Right forelimb (tissue), 1 donor: ENCODE results near the gene UTP15.

Experiments
- DNase-seq: peaks from one replicate; pipeline ENCODE4 v3.0.0-alpha.2; 2018

The UTP15 gene

DNA sequence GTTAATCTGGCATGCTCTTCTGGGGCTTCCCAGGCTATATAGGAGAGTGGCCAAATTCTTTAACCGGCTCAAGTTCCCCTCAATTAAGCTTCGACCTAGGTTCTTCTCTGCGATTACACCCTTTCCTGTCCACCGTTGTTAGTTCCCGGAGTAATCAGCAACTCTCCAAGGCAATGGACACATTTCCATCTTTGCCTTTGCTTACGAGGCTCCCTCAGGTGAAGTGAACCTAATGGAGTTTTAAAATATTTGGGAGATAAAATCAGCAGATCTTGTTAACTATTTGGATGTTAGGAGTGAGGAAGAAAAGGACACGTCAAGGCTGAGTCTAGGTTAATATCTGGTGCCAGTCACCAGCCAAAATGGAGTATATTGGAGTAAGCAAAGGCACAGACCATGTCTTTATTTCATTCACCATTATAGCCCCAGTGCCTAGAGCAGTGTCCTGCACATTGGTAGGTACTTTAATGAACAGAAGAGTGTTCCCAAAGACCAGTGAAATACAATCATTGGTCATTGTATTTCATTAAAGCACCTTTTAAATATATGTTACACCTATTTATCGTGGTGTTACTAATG, 515 bp downstream of the UTP15 start:
- no peak for DNase-seq

DNA sequence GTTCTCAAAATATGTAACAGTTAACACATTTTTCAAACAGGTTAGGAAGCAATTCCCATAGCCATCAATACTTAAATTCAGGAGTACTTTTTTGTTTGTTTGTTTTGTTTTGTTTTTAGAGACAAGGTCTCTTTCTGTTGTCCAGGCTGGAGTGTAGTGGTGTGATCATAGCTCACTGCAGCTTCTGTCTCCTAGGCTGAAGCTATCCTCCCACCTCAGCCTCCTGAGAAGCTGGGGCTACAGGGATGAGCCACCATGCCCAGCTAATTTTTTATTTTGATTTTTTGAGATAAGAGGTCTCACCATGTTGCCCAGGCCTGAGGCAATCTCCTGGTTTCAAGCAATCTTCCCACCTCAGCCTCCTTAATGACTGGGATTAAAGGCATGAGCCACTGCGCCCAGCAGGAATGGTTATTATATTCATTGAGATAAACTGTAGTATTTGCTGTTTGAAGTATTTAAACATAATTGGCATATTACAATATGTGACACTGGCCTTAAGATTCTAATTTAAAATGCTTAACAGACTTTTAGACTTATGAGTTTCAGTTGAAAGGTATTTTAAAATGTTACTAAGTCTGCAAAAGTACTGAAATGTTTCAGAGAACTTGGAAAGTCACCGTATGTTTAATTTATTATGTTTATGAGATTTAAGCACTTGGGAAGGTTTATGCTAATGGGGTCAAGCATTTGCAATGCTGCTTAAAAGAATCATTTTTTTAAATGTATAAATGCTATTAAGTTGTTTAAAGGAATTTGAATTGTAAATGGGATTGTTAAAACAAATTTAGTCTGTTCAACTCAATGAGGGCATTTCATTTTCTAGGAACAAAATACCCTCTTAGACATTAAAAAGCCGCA, 17.0 kb downstream of the UTP15 start:
- no peak for DNase-seq

DNA sequence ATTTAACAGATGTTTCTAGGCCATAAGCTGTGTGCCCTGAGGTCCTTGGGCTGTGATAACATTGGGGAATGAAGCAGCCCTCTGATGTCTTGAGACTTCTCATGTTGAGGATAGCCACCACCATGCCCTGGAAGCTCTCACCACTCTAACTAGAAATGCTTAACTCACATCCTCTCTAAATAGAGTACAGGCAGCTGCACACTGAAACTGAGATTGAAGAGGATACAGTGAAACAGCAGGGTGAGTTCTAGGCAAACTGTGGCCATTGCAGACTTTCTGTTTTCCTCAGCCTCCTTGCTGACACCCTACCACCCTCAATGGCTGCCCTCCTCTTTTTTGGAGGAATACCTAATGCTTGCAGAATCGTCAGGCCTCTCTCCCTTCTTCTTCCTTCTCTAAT, 22.4 kb downstream of the UTP15 start:
- DNase-seq, result no peak

DNA sequence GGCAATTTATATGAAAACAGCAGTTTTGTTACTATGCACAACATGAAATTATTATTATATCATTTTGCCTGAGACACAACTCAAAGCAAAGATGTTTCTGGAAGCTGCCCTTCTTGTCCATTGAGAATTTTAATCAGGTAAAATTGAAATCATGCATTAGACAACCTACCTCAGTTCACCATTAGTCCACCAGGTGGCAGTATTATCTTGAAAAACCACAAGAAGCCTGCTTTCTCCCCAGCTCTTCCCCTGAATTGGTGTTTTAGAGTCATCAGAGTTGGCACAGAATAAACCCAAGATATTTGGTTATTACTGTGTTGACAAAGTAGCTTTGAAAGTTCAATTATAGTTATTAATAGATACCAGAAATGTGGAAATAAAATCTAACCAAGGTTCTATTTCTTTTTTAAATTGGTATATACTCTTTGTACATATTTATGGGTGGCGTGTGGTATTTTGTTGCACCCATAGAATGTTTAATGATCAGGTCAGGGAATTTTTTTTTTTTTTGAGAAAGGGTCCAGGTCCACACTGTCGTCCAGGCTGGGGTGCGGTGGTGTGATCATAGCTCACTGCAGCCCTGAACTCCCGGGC, 25.7 kb downstream of the UTP15 start:
- no peak for DNase-seq

DNA sequence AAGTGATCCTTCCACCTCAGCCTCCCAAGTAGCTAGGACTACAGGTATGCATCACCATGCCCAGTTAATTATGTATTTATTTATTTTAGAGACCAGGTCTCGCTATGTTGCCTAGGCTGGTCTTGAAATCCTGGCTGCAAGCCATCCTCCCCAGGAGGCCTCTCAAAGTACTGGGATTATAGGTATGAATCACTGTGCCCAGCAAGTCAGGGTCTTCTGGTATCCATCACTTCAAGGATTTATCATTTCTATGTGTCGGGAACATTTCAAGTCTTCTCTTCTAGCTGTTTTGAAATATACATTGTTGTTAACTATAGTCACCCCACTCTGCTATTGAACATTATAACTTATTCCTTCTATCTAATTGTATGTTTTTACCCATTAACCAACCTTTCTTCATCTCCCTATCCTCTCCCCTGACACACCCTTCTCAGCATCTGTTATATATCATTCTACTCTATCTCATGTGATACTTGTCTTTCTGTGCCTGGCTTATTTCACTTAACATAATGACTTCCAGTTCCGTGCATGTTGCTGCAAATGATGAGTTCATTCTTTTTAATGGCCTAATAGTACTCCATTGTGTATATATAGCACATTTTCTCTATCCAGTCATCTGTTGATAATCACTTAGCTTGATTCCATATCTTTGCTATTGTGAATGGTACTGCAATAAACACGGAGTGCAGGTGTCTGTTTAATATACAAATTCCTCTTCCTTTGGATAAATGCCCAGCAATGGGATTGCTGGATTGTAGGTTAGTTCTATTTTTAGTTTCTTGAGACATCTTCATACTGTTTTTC, 26.4 kb downstream of the UTP15 start:
- DNase-seq, result no peak

DNA sequence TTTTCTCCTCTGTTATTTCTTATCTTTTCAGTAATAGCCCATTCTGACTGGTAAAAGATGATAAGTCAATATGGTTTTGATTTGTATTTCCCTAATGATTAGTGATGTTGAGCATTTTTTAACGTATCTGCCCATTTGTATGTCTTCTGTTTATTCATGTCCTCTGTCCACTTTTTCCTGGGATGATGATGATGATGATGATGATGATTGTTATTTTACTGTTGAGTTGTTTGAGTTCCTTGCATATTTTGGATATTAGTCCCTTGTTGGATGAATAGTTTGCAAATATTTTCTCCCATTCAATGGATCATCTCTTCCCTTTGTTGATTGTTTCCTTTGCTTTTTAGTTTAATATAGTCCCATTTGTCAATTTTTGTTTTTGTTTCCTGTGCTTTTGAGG, 27.0 kb downstream of the UTP15 start:
- DNase-seq, result no peak

DNA sequence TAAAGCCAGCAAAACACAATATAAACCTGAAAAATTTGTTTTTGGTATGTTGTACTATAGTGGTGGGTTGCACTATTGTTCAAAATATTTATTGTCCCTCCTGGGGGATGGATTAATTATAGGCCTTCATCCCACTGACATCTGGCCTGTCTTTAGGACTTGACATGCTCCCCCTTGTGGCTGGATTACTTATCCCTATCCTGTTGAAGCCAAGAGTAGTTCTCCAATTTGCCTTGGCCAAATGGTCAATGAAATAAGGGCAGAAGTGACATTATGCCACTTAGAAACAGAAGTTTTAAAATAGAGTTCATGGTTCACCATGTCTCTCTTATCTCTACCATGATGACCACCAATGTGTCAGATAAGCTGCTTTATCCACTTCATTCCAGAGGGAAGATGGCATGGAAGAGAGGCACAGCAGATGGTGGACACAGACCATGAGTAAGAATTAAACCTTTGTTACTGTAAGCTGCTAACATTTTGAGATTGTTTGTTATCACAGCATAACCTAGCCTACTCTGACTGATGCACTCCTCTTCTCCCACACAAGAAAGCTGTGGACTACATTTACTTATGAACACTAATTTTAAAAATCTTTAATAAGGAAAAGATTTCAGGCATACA, 31.3 kb downstream of the UTP15 start:
- DNase-seq, result no peak

DNA sequence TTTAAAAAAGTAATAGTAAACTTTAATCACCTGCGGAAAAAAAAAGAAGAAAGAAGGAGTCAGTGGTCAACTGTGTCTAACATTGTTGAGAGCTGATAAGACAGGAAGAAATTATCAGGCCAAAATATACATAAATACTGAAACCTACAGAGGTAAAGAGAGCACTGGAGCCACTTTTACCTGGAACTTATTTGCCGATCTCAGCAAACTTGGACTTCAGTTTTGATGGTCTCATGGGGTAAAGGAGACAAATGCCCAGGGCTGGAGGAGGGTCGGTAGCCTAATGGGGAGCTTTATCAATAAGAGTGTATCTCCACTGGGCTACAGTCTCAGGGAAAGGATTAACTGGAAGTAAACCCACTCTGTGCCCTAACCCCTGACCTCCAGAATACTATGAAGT, 33.8 kb downstream of the UTP15 start:
- no peak for DNase-seq

DNA sequence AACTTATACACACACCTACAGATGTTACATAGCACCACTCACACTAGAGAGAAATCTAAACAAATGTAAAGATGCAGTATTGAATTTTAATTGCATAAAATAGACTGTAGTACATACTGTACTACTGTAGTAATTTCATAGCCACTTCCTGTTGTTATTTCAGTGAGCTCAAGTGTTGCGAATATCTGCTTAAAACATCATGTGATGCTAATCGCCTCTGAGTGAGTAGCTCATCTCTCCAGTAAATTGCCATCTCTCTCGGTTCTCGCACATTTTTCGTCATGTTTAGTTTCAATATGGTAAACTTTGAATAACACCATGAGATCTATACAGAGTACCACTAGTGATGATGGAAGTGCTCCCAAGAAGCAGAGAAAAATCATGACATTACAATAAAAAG, 38.5 kb downstream of the UTP15 start:
- no peak for DNase-seq

DNA sequence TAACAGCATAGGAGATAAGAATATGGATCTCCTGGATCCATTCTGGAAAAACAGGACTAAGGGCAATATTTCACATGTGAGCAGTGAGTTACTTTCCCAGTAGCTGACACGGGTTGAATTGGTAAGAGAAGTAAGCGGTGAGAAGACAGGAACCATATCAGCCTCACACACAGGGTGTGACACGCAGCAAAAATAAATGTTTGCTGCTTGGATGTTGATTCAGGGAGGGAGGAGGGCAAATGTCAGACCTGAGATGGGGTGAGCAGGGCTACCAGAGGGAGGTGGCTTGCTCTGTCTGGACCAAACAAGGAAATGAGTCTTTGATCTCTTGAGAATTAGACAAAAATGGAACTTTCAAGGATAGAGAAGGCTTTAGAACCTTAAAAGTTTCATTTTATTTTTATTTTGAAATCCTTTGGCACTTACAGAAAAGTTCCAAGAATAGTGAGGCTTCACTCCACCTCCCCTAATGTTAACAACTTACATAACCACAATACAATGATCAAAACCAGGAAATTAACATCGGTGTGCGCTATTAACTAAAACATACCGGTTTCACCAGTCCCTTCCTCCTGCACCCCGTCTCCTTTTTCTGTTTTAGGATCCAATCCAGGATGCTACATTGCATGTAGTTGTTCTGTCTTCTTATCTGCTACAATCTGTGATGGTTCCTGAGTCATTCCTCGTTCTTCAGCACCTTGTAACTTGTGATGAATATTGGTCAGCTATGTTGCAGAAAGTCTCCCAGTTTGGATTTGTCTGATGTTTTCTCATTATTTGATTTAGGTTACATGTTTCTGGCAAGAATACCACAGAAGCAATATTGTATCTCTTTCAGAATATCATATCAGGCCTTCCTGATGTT, 39.9 kb downstream of the UTP15 start:
- DNase-seq, result no peak

DNA sequence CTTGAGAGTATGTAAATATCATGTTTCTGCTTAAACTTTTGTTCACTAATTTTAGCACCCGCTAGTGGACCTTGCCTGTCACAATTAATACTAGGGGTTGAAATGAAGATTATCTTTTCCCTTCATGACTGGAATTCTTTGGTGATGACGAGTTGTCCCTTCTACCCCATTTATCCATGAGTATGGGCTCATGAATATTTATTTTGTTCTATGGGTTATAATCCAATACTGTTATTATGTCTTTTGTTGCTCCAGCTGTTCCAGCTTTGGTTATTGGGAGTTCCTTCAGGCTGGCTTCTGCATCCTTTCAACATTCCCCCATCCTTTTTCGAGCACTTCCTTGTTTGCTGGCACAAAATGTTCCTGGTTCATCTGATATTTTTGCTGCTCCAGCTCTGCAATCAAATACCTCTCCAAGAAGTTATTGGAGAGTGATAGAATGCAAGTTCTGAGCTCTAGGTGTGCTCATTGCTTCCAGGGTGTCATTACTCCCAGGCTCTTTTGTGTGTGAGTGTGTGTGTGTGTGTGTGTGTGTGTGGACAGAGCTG, 40.7 kb downstream of the UTP15 start:
- no peak for DNase-seq

DNA sequence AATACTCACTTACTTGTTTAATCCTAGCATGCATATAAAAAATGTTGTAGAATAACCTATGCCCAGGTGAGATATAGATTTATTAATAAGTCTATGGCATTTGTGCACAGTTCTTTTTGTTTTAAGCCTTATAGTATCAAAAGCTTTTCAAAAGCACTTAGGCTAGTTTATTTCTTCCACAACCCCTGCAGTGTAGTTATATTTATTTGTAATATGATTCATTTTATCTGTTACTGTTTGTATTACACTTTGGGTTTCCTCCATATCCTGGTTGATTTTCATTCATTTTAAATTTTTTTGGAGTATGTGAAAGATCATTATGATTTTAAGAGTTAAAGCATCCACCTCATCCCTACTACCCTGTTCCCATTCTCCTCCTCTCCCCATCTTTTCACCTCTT, 41.7 kb downstream of the UTP15 start:
- DNase-seq, result no peak

DNA sequence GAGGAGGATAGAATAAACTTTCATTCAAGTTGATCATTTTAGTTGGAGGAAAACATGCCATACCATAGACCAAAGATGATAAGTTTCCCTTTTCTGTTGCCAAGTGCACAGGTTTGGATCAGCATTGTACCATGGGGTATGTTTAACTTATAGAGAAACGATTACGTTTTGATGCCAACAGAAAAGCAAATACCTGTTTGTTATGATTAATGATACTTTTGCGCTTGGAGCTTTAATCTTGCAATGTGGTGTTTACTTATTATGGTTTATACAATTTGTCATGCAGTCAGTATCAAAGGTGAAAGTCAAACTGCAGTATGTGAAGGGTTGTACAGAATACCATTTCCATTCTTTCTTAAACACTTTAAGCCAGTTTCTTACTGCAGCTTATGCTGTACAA, 47.3 kb downstream of the UTP15 start:
- DNase-seq, result no peak

DNA sequence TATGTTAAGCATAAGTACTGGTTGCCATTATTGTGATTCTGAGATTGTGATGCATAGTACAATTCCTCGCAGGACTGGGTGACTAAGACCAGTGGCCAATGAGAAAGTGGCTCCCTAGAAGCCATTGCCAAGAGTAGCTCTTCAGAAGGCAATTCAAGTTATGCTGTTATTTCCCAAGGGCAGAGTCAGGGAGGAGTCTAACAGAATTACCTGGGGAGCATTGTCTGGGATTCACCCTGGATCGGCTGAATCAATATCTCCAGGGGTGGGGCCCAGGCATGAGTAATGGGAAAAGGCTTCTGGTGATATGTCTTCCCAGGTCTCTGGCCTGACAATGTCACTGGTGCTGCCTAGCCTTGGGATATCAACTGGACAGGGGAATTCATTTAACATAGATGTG, 49.5 kb downstream of the UTP15 start:
- no peak for DNase-seq

DNA sequence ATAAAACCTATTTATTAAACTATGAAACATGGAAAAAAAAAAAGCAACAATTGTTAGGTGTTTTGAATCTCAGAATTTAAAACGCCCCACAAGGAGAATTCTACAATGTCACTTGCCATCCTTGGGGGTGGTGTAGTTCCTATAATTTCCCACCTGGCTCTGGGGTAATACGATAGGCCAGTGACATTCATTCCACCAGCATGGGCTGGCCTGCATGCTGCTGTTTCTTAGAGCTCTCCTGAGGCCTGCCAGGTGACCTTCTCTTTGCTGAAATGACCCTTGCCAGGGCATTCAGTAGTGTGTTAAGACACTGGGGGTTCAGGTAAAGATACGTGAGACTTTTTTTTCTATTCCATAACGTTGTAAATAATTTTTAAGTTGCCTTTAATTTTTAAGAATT, 50.4 kb downstream of the UTP15 start:
- no peak for DNase-seq

DNA sequence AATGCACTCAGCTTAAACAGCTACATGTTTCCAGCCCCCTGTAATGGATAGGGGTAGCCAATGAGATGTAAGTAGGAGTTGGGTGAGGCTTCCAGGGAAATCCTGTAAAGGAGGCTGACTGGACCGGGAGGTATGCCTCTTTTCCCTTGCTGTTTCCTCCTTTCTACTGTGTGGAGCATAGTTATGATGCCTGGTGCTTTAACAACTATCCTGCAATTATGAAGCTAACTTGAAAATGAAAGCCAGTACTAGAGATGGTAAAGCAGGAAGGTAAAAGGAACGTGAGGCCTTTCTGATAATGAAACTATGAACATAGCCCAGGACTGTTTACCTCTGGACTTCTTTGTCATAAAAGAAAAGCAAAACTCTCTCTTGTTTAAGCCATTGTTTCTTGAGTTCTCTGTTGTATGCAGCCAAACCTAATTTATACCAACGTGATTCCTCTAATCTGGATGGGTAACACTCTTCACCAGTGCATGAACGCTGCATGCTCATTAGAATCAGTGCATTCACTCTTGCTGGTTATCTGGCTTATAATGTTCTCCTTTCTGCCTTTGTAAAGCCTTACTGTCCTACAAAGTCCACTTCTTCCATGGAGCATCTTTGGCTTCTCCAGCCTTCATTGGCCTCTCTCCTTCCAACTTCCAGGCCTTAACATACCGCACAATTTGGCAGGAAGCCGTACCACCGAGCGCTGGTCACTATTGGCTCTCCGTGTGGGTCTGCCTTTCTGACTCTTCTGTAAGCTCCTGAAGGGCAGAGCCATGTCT, 52.2 kb downstream of the UTP15 start:
- DNase-seq, result no peak

DNA sequence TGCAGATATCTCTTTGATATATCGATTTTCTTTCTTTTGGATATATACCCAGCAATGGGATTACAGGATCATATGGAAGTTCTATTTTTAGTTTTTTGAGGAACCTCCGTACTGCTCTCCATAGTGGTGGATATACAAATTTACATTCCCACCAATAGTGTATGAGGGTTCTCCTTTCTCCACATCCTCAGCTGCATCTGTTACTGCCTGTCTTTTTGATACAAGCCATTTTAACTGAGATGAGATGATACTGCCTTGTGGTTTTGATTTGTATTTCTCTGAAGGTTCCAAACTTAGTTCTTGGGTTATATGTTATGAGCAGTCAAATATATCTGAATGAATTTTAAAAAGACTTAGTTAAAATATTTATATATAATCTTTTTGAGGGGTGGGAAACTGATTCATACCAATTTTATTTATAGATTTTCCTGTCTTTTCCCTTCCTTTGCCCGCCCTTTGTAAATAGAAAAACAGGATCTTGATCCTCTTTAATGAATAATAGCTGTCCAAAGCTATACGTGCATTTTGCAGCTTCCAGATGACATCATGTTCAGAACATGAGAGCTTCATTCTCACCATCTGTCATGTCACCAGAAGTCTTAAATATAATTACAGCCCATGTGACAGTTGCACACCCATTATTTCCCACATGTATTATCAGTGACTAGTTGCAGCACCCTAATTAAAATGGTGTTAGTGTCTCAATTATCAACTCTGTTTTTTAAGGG, 54.2 kb downstream of the UTP15 start:
- DNase-seq, result no peak

DNA sequence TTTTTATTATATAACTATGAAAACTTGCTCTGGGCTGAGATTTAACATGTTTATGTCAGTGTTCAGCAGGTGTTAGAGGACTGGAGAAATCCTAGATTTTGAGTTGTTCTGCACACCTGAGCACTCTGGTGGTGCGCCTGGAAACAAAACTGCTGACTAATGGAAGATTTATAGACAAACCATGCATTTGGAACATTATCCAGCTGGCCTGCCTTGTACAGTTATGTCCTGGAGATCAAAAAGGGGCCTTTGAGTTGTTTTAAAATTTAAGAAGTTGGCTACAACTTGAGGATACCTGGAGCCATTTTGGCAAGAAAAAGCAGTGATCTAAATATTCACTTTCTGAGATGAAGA, 54.8 kb downstream of the UTP15 start:
- DNase-seq, result no peak

DNA sequence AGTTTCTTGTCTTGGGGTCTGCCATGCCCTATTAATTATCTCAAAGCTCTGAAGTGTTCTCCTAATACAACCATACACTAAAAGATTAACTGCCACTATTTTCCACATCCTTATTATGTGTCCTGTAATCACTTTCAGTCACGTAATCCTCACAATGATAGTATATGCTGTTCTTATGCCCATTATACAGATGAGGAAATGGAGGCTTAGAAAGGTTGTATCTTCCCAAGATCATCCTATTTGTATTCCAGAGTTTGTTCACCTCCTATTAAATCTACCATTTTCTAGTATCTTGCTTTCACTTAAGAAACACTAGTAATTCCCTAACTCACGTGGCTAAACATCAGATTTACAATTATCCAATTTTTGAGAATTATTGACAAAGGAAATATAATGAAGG, 57.5 kb downstream of the UTP15 start:
- no peak for DNase-seq

DNA sequence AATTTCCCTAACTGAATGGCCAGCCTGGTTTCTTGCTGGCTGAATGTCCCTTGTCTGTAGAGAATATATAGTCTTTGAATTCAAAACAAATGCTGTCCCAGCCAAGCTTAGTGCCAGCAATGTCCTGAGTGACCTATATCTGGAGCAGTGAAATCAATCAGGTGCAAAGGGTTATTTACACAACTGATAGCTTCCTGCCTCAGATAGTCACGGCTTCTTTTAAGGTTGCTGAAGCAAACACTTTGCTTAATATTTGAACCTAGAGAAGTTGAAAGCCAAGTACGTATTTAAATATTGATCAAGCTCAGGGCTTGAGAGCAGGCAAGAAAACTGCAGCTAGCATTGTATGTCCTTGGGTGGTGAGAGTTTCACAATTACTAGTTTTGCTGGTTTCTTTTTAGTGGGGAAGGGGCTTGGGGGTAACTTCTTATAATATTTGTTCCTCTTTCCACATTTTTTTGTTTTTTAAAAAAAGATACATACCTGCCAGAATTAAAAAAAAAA, 58.4 kb downstream of the UTP15 start:
- DNase-seq, result no peak
